A673 (cell line): ENCODE measurements around the gene AKR1C1.

Experiments used
- EZH2 ChIP-seq: fragments of 200-600 bp; sonication (generic); IDR thresholded peaks from 2 replicates; pipeline ENCODE4 v1.6.1; 2017; ENCODE audit warnings: borderline replicate concordance, low read depth, mild to moderate bottlenecking, mixed read lengths, antibody characterized with exemption, low read length; ENCODE audit not compliant: poor library complexity, severe bottlenecking
- TF ChIP-seq, protein P1 (sequence below): fragments of 300-800, 200-600 bp; sonication (generic); conservative IDR thresholded peaks from 2 replicates; pipeline ENCODE4 v1.5.1; 2017; ENCODE audit warnings: low read depth, mild to moderate bottlenecking, antibody characterized with exemption, low read length, moderate library complexity, mixed read lengths

DNA sequence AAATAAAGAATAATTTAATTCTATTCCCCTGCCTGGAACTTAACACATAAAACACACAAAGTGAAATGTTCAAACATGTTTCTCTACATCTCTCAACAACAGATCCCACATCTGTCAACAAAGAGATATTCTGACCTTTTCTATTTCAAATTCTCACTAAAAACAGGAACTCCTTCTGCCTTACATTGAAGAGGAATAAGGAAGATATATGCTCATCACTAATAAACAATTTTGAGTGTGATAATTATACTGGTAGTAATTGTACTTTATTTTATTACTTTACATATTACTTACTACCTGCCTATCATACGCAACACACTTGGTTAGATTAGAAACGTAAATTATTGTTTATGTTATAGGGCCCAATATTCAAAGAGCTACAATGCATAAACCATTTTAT, 27.0 kb downstream of the AKR1C1 start:
- TF ChIP-seq, protein P1, sequence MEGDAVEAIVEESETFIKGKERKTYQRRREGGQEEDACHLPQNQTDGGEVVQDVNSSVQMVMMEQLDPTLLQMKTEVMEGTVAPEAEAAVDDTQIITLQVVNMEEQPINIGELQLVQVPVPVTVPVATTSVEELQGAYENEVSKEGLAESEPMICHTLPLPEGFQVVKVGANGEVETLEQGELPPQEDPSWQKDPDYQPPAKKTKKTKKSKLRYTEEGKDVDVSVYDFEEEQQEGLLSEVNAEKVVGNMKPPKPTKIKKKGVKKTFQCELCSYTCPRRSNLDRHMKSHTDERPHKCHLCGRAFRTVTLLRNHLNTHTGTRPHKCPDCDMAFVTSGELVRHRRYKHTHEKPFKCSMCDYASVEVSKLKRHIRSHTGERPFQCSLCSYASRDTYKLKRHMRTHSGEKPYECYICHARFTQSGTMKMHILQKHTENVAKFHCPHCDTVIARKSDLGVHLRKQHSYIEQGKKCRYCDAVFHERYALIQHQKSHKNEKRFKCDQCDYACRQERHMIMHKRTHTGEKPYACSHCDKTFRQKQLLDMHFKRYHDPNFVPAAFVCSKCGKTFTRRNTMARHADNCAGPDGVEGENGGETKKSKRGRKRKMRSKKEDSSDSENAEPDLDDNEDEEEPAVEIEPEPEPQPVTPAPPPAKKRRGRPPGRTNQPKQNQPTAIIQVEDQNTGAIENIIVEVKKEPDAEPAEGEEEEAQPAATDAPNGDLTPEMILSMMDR, result no peak
- TF ChIP-seq EZH2, result no peak
